Measurements from ENCODE around the gene PBX3.

The PBX3 gene

GRCh38 chr9:125959315-125959714, 212.1 kb downstream of the PBX3 start:
- DNase-seq: no peak

- peak; percentile 67 for DNase-seq
Measured at GRCh38 chr9:125959951-125960619, 212.9 kb downstream of the PBX3 start.

GRCh38 chr9:125960626-125961025, 213.5 kb downstream of the PBX3 start:
- no peak for DNase-seq

GRCh38 chr9:125961072-125961471, 213.9 kb downstream of the PBX3 start:
- DNase-seq: peak; percentile 66

DNA sequence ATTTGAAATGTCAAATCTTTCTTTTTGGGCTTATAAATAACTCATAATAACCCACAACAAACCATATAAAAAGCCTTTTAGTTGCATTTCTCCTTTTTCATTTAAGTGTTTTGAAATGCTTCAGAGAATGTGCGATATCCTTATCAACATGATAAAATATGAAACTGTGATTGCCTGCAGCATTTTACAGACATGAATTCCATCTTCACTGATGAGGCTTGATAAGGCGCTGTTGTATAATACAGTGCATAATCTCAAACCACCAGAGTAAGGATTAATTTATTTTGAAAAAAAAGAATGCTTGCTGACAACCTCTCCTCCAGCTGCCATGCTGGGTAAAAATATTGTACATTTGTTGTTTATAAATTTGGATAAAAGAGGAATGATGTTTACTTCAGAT, 216.8 kb downstream of the PBX3 start:
- DNase-seq: no peak

DNA sequence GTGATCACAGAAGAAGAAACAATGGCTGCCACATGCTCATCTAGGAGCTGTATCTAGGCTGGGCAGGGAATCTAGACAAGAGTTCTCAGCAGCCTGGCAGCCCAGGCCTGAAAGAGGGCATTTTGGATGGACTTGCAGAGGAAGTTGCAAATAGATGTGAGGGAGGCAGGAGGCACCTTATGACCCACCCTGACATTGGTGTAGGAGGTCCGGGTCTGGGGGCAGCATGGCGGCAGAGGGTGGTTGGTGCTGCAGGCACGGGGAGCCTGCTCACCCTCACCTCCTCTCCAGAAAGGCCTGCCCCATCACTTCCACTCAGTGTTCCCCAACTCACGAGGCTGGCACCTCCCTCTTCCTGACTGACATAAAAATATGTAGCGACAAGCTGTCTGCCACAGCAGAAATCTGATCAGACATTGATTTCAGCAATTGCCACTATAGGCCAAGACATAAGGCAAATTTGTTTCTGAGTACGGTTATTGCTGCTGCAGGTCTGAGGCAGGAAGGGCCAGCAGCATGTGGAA, 217.6 kb downstream of the PBX3 start:
- no peak for DNase-seq

GRCh38 chr9:125965477-125965876, 218.3 kb downstream of the PBX3 start:
- no peak for DNase-seq

GRCh38 chr9:125966466-125966865, 219.3 kb downstream of the PBX3 start:
- DNase-seq: no peak

- DNase-seq: no peak
Measured at GRCh38 chr9:125966959-125967711, 220.0 kb downstream of the PBX3 start.

- DNase-seq: no peak
Measured at GRCh38 chr9:125968714-125969374, 221.7 kb downstream of the PBX3 start.

DNA sequence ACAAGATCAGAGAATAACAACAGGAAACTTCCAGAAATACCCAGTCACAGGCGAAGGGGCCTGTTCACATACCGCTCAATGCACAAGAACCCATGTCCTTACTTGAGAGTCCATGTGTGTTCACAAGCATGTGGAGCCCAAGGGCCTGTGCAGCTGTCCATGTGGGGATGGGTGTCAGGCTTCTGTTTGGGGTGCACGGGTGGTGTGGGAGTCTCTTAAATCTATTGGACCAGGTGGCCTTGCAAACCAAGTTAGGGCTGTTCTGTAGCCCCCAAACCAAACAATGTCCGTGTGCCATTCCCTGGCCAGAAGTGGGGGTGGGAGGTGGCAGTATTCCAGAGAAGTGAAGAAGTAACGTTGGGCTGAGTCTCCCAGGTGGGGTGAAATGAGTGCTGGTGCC, 222.3 kb downstream of the PBX3 start:
- DNase-seq: no peak

GRCh38 chr9:125969868-125970267, 222.7 kb downstream of the PBX3 start:
- no peak for DNase-seq

- no peak for DNase-seq
Measured at GRCh38 chr9:125970340-125970739, 223.2 kb downstream of the PBX3 start.

DNA sequence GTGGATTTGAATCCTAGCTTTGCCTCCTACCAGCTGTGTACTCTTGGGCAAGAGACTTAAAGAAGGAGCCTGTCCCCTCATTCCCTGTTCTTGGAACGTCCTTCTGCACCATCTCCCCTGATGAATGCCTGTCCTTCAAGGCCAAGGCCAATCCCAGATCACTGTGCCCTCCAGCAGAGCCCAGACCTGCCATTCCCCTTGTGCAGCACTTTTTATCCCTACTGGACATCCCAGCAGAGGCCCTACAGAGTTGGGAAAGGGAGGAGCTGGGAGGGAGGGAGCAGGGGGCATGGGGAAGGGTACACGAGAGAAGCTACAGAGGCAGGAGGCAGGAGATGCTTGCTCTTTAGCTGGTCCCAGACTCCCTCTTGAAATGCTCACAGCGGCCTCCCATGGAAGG, 223.9 kb downstream of the PBX3 start:
- no peak for DNase-seq

- DNase-seq: no peak
Measured at GRCh38 chr9:125972012-125972729, 225.0 kb downstream of the PBX3 start.

GRCh38 chr9:125973547-125973946, 226.4 kb downstream of the PBX3 start:
- DNase-seq: no peak

DNA sequence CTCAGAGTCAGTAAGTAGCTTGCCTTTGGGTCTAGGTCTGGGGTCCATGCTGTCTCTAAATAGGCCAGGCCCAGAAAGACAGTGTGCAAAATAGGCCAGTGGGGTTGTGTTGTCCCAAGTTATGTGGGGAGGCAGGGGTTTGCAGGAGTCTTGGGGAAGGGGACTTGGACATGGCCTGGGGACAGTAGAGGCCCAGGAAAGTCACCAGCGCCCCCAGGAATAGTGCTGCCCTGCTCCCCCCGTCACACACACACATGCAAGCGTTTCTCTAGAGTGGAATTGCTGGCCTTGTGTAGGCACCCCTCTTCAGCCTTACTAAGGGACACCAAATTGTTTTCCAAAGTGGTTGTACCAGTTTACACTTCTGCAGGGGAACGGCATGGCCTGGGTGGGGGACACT, 227.5 kb downstream of the PBX3 start:
- no peak for DNase-seq

DNA sequence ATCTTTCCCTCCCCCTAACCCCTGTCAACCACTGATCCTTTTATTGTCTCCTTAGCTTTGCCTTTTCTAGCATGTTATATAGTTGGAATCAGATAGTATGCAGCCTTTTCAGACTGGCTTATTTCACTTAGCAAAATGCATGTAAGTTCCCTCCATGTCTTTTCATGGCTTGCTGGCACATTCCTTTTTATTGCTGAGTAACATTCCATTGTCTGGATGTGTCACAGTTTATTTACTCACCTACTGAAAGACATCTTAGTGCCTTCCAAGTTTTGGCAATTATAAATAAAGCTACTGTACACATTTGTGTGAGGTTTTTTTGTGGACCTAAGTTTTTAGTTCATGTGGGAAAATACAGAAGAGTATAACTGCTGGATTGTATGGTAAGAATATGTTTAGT, 230.1 kb downstream of the PBX3 start:
- no peak for DNase-seq

DNA sequence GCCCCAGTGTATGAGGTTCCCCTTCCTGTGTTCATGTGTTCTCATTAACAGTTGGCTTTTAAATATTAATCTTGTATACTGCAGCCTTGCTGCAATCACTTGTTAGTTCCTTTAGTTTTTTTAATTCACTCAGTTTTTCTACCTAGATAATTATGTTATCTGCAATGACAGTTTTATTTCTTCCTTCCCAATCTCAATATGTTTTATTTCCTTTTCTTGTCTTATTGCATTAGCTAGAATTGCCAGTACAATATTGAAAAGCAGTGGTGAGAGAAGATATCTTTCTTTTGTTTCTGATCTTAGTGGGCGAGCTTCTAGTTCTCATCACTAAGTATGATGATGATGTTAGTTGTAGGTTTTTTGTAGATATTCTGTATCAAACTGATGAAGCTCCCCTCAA, 232.2 kb downstream of the PBX3 start:
- no peak for DNase-seq

DNA sequence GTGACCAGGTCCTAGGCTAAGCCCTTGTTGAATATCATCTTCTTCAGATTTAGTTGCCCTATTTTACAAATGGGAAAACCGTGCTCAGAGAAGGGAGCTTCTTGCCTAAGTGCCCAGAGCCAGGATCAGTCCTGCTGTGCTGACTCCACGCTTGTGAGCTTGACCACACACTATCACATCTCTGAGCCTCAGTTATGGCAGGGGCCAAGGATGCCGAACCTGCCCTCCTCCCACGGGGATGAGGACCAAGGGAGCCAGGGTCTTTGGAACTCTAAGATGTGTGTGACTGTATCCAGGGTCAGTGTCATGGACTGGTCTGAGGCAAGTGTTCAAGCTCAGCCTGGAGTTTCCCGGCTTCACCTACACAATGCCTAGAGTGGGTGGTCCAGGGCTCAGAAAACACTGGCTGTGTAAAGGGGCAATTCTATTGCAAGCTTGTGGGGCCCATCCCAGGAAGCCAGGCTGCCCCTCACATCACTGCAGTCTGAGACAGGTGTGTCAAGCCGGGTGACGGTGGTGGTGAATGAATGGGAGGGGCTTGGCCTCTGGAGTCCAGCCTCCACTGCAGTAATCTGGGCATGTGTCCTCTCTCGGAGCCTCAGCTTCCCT, 235.7 kb downstream of the PBX3 start:
- DNase-seq: no peak

DNA sequence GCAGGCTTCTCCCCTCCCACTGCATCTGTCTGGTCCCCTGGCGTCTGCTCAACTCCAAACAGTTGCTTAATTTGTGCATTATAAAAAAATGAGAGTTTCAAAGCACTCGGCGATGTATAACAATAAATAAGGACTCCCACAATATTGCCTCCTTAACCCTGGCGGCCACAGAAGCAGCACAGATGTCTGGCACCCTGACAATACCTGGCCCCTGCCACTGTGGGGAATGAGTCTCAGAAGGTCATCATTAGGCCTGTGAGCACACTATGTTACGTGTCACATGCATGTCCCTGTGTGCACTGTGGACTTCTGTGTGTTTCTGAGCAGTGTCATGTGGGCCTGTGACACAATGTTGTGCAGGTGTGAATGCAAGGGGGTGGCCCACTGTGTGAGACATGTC, 236.5 kb downstream of the PBX3 start:
- no peak for DNase-seq

DNA sequence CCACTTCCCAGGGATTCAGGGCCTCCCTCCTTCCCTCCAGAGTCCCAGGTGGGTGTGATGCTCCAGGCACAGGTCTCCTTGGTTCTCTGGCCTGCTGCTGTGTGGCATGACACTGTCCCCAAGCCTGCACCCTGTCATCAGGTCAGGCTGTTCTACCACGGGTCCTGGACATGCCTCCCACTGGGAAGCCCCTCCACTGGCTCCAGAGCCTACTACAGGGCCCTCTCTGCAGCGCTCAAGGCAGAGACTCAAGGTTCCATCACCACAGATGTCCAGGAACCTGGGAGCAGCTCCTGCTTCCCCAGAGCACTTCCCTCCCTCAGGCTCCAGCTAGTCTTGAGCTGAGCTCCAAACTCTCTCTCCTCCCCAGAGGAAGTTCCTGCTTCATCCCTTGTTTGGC, 237.3 kb downstream of the PBX3 start:
- DNase-seq: no peak
